Astrocyte (in vitro differentiated cells and primary cell): ENCODE measurements around the gene SMYD2.

ENCODE experiments used
- CTCF ChIP-seq: IDR thresholded peaks from 2 replicates; pipeline ENCODE4 v1.5.1; 2011; ENCODE audit warnings: low read depth, mild to moderate bottlenecking, inconsistent platforms, low read length, moderate library complexity; ENCODE audit not compliant: insufficient read depth
- EZH2 ChIP-seq: IDR thresholded peaks from 2 replicates; pipeline ENCODE4 v1.6.1; 2012; ENCODE audit warnings: mild to moderate bottlenecking, low read length, inconsistent platforms; ENCODE audit not compliant: insufficient read depth

GRCh38 chr1:214292322-214292721 is 11.4 kb downstream of the SMYD2 start:
- no peak for TF ChIP-seq CTCF
- TF ChIP-seq EZH2: no peak
